Suprapubic skin (tissue), 3 donors: ENCODE results near the gene RNF220.

Source experiments
- CTCF ChIP-seq, 2 donors: fragments of 200-600 bp in 1 of 2; fragments of 450-650 bp in 1 of 2; sonication (generic) in 1 of 2; IDR thresholded peaks; one replicate each; pipeline ENCODE4 v1.5.1; 2016 to 2019; ENCODE audit warnings: antibody characterized with exemption in 2 of 2, mild to moderate bottlenecking in 1 of 2, moderate library complexity in 1 of 2
- EP300 ChIP-seq: sonication (generic); formaldehyde crosslinking; IDR thresholded peaks from one replicate; pipeline ENCODE4 v1.6.1; 2017; ENCODE audit warnings: antibody characterized with exemption
- POLR2A ChIP-seq, 2 donors: fragments of 450-650 bp; IDR thresholded peaks; one replicate each; pipeline ENCODE4 v1.6.1; 2017; ENCODE audit warnings: antibody characterized with exemption in 2 of 2, mild to moderate bottlenecking in 2 of 2, moderate library complexity in 2 of 2

- TF ChIP-seq CTCF (IDR thresholded peaks at IDR 0.05) (no peak), POLR2A (IDR thresholded peaks at IDR 0.05) (no peak), EP300 (no peak)
These were observed 216.8 kb downstream of the RNF220 start for GRCh38 chr1:44621841-44622286.
